Measurements from ENCODE around the gene KPNB1.
"Not testable (repeated sequence)": the region's sequence is repeated elsewhere in the genome, so short reads cannot be mapped to it uniquely, and the experiment has no call there.

The KPNB1 gene

GRCh38 chr17:47676510-47677165 is 26.9 kb downstream of the KPNB1 start:
- DNase-seq (ENCODE audit: low spot score): no peak

GRCh38 chr17:47678196-47678595 is 28.5 kb downstream of the KPNB1 start:
- DNase-seq (ENCODE audit: low spot score): no peak

DNA sequence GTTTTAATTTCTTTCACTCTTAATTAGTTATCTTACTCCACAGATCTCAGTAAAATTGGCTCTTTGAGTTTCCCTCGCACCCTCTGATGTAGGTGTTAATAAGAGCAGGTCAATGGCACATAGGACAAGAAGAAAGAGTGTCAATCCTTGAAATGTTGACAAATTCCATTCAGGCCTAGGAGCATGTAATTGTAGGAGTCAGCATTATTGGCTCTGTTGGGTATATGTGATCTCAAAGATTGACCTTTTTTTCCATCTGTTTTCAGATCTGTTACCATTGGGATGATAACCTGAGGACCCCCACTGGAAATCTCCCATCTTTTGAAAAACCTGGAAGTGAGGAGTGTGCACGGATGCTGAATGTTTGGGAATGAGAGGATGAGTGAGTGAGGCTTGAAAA is 32.4 kb downstream of the KPNB1 start:
- DNase-seq (ENCODE audit: low spot score): no peak

- not testable (repeated sequence) for DNase-seq (ENCODE audit: low spot score)
Measured at GRCh38 chr17:47682727-47683126, 33.0 kb downstream of the KPNB1 start.

GRCh38 chr17:47684025-47684424 is 34.3 kb downstream of the KPNB1 start:
- no peak for DNase-seq (ENCODE audit: low spot score)

DNA sequence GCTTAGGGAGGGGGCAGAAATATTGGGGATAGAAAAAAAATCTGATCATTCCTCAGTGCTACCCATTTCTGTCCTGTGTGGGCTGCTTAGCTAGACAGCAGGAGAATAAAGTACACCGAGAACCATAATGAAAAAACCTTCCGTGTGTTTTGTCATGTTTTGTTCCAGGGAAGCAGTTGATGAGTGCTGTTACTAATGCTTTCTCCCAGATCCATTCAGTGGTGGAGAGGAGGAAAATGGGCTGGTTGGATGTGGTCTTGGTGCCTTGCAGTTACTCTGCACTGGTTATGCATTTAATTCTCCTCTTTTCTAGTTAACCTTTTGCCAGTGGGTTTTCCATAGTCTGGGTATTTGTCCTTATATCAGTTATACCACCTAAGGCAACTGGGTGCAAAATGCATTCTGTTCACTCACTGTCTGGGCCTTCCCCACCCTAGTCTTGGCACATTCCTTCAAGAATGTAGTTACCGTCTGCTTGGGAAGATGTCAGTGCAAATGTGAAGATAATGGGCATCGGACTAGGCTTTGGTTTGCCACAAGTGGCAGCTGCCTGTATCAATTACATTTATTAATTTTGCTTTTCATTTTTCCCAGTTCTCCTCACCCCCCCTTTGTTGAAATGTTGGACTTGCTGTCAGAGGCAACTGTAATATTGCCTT is 34.9 kb downstream of the KPNB1 start:
- DNase-seq (ENCODE audit: low spot score): no peak

- no peak for DNase-seq (ENCODE audit: low spot score)
Measured at GRCh38 chr17:47685556-47686275, 36.0 kb downstream of the KPNB1 start.

DNA sequence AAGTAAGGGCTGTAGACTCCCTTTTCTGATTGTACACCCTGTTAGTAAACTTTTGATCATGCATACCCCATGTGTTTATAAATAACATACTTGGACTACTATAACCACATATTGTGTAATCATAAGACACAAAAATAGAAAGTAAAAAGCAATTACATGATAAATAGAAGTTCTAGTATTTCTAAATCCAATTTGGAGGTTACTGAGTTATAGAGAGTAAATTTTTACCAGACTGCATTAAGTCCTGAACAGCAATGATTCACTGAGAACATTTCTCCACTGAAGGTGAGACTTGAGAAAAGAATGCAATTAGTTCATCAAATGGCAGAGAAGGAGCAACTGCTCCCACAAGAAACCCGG is 36.5 kb downstream of the KPNB1 start:
- no peak for DNase-seq (ENCODE audit: low spot score)

GRCh38 chr17:47686664-47687327 is 37.1 kb downstream of the KPNB1 start:
- DNase-seq (ENCODE audit: low spot score): peak; percentile 6

DNA sequence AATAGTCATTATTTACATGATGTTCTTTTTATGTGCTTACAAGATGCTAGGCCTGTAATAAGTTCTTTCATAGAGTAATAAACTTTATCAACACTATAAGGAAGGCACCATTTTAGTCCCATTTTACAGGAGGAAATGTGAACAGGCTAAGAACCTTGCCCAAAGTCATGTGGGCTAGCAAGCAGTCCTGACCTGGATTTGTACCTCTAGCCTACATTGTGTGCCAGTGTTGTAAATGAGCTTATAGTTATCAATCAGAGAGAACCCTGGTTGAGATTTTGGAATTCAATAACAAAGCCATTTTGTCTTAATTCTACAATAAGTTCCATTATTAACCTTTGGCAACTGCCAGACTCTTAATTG is 37.6 kb downstream of the KPNB1 start:
- DNase-seq (ENCODE audit: low spot score): no peak

GRCh38 chr17:47687748-47688147 is 38.0 kb downstream of the KPNB1 start:
- peak; percentile 20 for DNase-seq (ENCODE audit: low spot score)

DNA sequence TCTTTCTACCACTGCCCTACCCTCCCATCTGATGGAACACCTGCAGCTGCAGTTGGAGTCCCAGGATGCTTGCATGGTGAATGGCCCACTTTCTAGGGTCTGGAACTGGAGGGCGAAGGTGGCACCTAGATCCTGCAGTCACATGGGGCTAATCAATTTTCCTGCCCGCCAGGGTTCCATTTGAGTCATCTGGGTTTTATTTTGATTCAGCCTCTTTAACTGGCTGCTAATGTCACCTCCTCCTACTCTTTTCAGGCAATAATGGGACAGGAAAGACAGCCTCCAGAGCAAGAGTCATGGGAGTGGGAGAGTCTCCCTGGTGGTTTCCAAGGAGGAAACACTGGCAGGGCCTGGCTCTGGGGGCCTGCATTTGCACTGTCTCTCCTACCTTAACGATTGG is 40.4 kb downstream of the KPNB1 start:
- DNase-seq (ENCODE audit: low spot score): no peak

DNA sequence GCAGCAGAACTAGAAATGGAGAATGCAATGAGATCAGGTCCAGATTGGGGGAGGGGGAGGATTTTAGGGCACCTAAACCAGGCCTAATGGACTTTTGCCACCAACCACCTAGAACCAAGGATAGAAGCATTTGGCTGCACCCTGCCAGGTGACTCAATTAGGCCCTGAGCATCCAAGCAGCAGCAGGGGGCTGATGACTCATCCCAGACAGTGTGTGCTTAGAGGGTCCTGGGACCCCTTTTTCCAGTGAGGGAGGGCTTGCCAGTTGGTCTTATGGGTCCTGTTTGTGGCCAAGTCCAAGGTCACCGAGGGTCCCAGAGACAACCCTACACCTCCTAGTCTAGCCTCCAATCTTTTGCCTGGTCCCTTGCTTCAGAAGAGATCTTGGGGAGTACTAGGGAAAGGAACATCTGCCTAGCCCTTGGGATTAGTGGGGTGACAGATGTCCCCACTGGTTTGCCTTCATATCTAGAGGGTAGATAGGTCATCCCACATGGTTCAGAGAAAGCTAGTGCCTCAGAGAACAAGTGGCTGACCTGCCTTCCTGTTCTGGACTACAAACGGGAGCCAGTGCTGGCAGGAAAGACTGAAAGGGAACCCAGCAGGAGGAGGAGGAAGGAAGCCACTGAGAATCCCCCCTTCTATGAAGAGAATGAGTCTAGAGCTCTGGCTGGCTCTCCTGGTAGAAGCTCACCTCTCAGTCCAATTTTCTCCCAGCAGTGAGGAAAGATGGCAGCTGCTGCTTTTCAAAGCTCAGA is 42.6 kb downstream of the KPNB1 start:
- DNase-seq (ENCODE audit: low spot score): no peak

- peak; percentile 36 for DNase-seq (ENCODE audit: low spot score)
Measured at GRCh38 chr17:47692895-47693730, 43.4 kb downstream of the KPNB1 start.

DNA sequence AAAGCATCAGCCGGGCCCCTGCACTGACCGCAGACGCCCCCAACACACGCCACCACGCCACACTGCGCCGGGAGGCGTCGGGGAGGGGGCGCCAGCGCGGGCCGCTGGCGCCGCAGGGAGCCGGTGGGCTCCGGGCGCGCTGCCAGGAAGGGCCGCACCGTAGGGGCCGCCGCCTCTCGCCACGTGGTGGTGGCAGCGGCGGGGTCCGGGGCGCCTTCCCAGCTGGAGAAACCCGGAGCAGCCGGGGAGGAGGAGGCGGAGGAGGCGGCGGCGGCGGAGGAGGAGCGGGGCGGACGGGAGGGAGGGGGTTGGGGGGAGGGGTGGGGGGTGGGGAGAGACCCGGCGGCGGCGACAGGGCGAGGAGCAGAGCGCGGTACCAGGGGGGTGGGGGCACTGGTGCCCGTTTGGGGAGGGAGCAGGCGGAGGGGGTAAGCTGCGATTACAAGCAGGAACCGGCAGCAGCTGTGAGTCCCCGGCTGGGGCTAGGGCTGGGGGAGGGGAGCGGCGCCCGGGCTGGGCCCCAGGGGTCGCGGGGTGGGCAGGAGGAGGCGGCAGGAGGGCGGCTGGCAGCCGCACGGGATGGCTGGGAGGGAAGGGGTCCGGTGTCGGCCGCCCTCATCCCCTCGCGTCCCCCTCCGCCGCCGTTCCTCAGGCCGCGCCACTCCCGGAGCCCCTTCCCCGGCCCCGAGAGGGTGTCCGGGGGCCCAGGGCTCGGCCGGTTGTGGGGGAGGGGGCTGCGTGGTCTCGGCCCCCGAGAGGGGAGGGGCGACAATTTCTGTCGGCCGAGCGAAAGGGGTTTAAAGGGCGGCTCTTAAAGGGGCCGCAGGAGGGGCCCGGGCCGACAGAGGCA is 44.2 kb downstream of the KPNB1 start, which contains the start of gene TBKBP1:
TBKBP1 (plus strand) TSS at position 431 of the 850 bp plus-strand sequence. CDS start 1,952 bp downstream, outside the sequence.
- DNase-seq (ENCODE audit: low spot score): peak; percentile 79

DNA sequence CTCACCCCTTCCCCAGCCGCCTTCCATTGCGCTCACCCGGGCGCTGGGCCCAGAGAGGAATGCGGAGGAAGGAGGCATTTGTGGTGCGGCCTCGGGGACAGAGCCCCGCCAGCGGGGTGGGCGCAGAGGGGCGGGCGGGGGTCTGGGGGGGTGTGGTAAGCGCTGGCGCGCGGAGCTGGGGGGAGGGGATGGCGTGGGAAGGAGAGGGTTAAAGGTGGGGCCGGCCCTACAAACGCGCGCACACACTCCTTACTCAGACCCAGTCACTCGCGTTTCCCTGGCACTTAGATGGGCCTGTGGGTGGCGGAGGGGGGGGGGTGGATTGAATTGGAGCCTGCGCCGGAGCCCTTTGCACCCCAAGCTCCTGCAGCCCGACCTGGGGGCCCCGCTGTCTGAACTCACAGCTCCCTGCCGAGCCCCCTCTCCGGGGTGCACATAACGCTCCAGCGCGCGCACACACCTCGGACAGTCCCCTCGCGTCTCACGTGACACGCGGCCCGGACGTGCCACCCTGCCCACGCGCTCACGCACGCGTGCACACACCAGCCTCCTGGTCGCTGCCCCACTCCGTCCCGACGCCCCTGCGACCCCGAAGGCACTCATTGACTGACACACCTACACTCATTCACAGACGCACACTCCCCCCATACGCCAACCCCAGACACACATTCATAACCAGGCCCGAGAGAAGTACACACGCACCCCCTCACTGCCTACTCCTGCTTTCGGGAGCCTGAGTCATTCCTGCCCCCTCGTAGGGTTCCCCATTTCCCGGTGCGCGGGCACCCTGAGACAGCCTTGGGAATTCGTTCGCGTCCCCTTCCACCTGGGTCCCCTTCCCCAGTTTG is 45.1 kb downstream of the KPNB1 start:
- peak; percentile 21 for DNase-seq (ENCODE audit: low spot score)

GRCh38 chr17:47695429-47696376 is 46.0 kb downstream of the KPNB1 start:
- no peak for DNase-seq (ENCODE audit: low spot score)
